Right lobe of liver (tissue), 6 donors: ENCODE measurements around the gene TRIP11. TPM values are rescaled to one million over a fixed set of nuclear protein-coding genes. Genes with fewer than 3 reads are reported as not detected.
A peak's percentile ranks its signal among the peaks of the same experiment; 100 is the strongest.

ENCODE experiments used
- ATAC-seq, 4 donors: fragments of 200-7000 bp; cut with Tn5 transposase; one replicate each; pipeline ENCODE4 v1.9.1; 2020; ENCODE audit warnings: mild to moderate bottlenecking in 4 of 4, moderate library complexity in 4 of 4
- DNase-seq, 3 donors: peaks; one replicate each; pipeline ENCODE4 v3.0.0-alpha.2; 2020
- H3K27ac ChIP-seq, 3 donors: fragments of 200-600 bp; one replicate each; pipeline ENCODE4 v1.8.0; 2022
- H3K27me3 ChIP-seq, 2 donors: fragments of 200-600 bp; one replicate each; pipeline ENCODE4 v1.8.0; 2022
- H3K36me3 ChIP-seq, 4 donors: fragments of 200-600 bp; sonication (generic) in 1 of 4; one replicate each; pipeline versions ENCODE4 v1.5.1 to v1.8.0; 2017 to 2022; ENCODE audit warnings: control low read depth in 1 of 4
- H3K4me1 ChIP-seq, 4 donors: fragments of 200-600 bp; sonication (generic) in 1 of 4; one replicate each; pipeline versions ENCODE4 v1.5.1 to v1.8.0; 2017 to 2022; ENCODE audit warnings: control low read depth in 1 of 4
- H3K4me3 ChIP-seq, 3 donors: fragments of 200-600 bp; one replicate each; pipeline ENCODE4 v1.8.0; 2022
- H3K9me3 ChIP-seq, 4 donors: fragments of 200-600 bp; sonication (generic) in 1 of 4; one replicate each; pipeline versions ENCODE4 v1.5.1 to v1.8.0; 2017 to 2022; ENCODE audit warnings: control low read depth in 1 of 4
- POLR2A ChIP-seq: fragments of 450-650 bp; IDR thresholded peaks from one replicate; pipeline ENCODE4 v1.6.1; 2017; ENCODE audit warnings: antibody characterized with exemption, mild to moderate bottlenecking
- WGBS: methylation state at CpG from one replicate; pipeline ENCODE4 v1.1.6; 2018; ENCODE audit warnings: low coverage, low lambda C conversion rate; ENCODE audit not compliant: insufficient coverage; ENCODE audit errors: missing lambda C conversion rate; 5-methylcytosine and 5-hydroxymethylcytosine counted together
- intact Hi-C, 2 donors: fragments of 100-400 bp; cut with DNase I; formaldehyde crosslinking; loops; one replicate each; pipeline versions ENCODE4 v1.11.2 to v1.14.1; 2022
- total RNA-seq, 6 experiments: library from RNA; depleted of rRNA in 2 of 6; stranded (reverse); fragments of >200 nt in 2 of 6; fragmentation: NEBNext Ultra II Directional in 3 of 6; extraction: Animal tissue kit (Norgen Biotek cat#: 25700) in 3 of 6; gene quantifications; one replicate each; pipeline versions ENCODE4 v1.1.0 to v1.2.4, GENCODE V29; 2016 to 2023
- TF ChIP-seq, protein P1 (sequence below), 4 donors: fragments of 200-600 bp in 3 of 4; fragments of 450-650 bp in 1 of 4; IDR thresholded peaks; one replicate each; pipeline versions ENCODE4 v1.5.1 to v1.8.0; 2016 to 2022; ENCODE audit warnings: antibody characterized with exemption in 4 of 4, mild to moderate bottlenecking in 2 of 4
- donor health status: DM: no; HTN: yes; CAD: no.
- donor health status: DM: no; HTN: no; CAD: no.
- donor health status: DM: no; HTN: no; CAD: no.
- donor health status: DM: no; HTN: yes; CAD: no.
- donor health status: DM: no; HTN: yes; CAD: no.

The TRIP11 gene
- total RNA-seq, 6 experiments from 2014 or later = 18.4 to 36.1 (median 33.2) TPM

DNA sequence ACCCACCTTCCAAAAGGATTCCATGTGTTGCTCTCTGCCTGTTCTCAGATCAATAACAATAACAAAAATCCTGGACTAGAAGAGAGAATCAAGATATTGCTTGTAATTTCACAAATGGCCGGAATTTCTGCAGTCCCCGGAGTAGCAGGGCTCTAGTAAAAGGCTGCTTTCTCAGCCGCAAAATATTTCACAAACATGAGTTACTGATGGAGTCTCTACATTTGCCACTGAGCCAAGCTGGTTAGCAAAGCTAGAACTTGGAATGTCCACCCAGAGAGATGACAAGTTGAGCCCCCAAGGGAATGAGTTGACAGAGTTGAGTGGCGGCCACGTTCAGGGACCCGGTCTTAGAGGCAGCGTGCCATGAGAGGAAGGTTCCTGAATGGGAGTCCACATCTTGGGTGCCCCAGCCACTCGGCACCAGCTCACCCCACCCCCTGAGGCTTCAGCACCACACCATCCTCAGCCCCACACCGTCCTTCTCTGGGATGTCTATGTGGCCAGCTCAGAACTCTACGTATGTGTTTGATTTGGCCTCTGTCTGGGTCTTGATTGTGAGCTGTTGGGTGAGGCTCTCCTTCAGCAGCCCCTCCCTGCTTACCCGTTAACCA, 108.3 kb downstream of the TRIP11 start:
- TF ChIP-seq, protein P1, sequence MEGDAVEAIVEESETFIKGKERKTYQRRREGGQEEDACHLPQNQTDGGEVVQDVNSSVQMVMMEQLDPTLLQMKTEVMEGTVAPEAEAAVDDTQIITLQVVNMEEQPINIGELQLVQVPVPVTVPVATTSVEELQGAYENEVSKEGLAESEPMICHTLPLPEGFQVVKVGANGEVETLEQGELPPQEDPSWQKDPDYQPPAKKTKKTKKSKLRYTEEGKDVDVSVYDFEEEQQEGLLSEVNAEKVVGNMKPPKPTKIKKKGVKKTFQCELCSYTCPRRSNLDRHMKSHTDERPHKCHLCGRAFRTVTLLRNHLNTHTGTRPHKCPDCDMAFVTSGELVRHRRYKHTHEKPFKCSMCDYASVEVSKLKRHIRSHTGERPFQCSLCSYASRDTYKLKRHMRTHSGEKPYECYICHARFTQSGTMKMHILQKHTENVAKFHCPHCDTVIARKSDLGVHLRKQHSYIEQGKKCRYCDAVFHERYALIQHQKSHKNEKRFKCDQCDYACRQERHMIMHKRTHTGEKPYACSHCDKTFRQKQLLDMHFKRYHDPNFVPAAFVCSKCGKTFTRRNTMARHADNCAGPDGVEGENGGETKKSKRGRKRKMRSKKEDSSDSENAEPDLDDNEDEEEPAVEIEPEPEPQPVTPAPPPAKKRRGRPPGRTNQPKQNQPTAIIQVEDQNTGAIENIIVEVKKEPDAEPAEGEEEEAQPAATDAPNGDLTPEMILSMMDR (IDR thresholded peaks at IDR 0.05) = no peak
- TF ChIP-seq POLR2A = no peak
- no peak for DNase-seq
- no peaks in the 10 kb centered on the region for H3K4me1 ChIP-seq
- H3K27me3 ChIP-seq = no peaks in the 10 kb centered on the region
- WGBS = 89% methylated on average over 7 of the region's 11 CpGs
- intact Hi-C loops = no loop called here
- no peaks in the 10 kb centered on the region for H3K9me3 ChIP-seq
- no peak overlapping the region for H3K4me3 ChIP-seq
- H3K36me3 ChIP-seq = no peaks in the 10 kb centered on the region
- peak in 1 of 4 donors; percentile 26 for ATAC-seq
- no peak overlapping the region for H3K27ac ChIP-seq

DNA sequence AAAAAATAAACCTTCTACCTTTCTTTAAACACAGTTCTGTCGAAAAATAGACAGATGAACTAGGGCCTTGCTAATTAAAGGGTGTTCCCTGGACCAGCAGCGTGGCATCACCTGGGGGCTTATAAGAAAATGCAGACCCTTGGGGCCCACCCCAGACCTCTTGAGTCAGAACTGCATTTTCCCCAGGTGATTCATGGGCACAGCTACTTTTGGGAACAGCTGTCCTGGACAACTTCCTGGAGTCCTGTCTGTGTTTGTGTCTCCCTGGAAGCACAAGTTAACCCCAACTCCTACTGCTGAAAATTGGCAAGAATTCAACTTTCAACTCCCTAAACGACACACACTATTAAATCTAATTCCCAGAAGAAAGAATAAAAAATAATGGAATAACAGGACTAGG, 110.2 kb downstream of the TRIP11 start:
- no peaks in the 10 kb centered on the region for H3K27me3 ChIP-seq
- no peak for TF ChIP-seq POLR2A
- TF ChIP-seq, protein P1 (IDR thresholded peaks at IDR 0.05) = no peak
- WGBS = 57% methylated on average over 3 of the region's 3 CpGs
- no peak overlapping the region for H3K27ac ChIP-seq
- H3K9me3 ChIP-seq = no peaks in the 10 kb centered on the region
- intact Hi-C loops = no loop called here
- DNase-seq = no peak
- no peaks in the 10 kb centered on the region for H3K4me1 ChIP-seq
- no peak overlapping the region for H3K4me3 ChIP-seq
- H3K36me3 ChIP-seq = no peaks in the 10 kb centered on the region
- ATAC-seq = no peak

DNA sequence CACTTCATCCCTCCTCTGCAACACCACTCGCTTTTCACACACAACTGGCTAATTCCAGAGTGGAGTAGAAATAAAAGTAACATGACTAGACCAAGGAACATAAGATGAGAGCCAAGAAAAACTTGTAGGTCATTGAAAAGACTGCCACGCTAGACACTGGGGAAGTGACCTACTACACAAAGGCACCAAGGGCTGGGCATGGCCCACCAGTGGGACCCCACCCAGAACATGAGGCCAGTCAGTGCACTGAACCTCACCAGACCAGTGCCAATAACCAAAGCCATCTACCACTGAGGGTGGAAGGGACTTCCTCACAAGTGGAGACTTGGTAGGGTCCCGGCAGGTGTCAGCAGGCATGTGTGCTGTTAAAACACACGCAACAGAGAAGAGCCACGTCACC, 112.1 kb downstream of the TRIP11 start:
- Histone ChIP-seq H3K4me1 (no peaks in the 10 kb centered on the region), H3K27me3 (no peaks in the 10 kb centered on the region), H3K9me3 (no peaks in the 10 kb centered on the region), H3K36me3 (no peaks in the 10 kb centered on the region), H3K27ac (no peak overlapping the region), H3K4me3 (no peak overlapping the region)
- TF ChIP-seq POLR2A = no peak
- TF ChIP-seq, protein P1 (IDR thresholded peaks at IDR 0.05) = no peak
- WGBS = 22% methylated on average over 1 of the region's 5 CpGs
- intact Hi-C loops = no loop called here
- no peak for DNase-seq
- ATAC-seq = no peak

DNA sequence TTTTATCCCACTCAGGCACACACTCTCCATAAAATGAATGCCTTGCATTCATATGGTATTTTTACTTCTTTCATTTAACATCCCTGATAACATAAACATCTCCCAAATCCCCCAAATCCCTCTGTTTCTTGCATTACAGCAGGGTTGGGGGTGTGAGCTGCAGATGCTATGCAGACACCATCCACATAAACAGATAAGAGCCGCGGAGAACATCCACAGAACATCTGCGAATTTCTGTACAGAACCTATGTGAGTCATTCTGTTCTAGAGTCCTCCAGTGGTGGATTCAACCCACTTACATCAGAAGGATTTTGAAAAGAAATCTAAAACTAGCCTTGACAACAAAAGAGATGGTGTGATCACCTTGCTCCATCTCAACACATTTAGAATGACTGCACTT, 112.7 kb downstream of the TRIP11 start:
- no peak overlapping the region for H3K4me3 ChIP-seq
- H3K36me3 ChIP-seq = no peaks in the 10 kb centered on the region
- H3K27me3 ChIP-seq = no peaks in the 10 kb centered on the region
- WGBS = 72% methylated on average over 3 of the region's 3 CpGs
- no peaks in the 10 kb centered on the region for H3K9me3 ChIP-seq
- ATAC-seq (no peak), DNase-seq (no peak)
- intact Hi-C loops = no loop called here
- no peaks in the 10 kb centered on the region for H3K4me1 ChIP-seq
- TF ChIP-seq, protein P1 (IDR thresholded peaks at IDR 0.05) = no peak
- TF ChIP-seq POLR2A = no peak
- no peak overlapping the region for H3K27ac ChIP-seq
